LoVo (cell line): ENCODE measurements around the gene GATAD2B.

Experiments used
- DNase-seq: peaks from one replicate; pipeline ENCODE4 v3.0.0-alpha.2; 2016; ENCODE audit warnings: low spot score

GATAD2B gene

DNA sequence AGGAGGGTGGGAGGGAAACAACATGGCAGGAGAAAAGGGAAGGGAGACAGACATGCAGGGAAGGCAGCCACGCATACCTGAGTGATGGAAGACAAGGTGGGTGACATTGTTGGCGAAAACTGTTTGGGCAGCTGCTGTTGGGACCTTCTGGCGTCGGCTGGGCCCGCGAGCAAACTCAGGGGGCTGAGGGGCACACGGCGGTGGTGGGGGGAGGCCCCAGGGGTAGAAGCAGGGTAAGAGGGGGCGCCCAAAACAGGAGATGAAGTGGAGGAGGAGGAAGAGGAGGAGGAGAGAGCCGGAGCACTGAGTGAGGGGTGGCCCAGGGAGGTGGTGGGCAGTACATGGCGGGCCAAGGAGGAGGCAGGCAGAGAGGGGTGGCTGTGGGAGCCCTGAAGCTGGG, 28.4 kb upstream of the GATAD2B start:
- no peak for DNase-seq

DNA sequence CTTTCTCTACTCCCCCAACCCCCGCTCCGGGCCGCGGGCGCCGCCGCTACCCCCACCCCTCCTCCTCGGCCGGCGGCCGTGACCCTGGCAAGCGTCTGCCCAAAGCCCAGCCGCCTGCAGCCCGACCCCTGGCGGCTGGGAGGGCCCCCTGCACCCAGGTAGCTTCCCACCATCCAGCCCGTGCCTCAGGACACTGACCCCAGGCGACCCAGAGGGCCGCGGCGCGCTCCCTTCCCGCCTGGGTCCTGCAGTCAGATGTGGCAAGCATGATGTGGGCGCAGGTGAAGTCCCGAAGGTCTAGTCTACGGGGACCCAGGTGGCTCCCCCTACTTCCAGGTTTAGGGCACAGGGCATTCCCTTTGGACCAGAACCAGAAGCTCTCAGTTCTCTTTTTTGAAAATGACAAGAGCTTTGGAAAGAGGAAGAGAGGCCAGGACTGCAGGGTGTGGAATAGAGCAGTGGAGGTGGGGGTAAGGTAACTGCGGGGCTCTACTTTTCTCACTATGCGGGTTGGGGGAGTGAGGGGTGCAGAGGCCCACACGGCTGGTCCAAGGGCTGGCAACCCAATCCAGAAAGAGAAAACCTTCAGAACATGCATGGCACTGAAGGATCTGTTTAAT, 24.0 kb upstream of the GATAD2B start, which contains the start of gene DENND4B:
TSS of gene DENND4B (minus strand) at position 97 of the 620 bp plus-strand sequence. CDS start 2,344 bp downstream, outside the sequence.
- peak; percentile 87 for DNase-seq

DNA sequence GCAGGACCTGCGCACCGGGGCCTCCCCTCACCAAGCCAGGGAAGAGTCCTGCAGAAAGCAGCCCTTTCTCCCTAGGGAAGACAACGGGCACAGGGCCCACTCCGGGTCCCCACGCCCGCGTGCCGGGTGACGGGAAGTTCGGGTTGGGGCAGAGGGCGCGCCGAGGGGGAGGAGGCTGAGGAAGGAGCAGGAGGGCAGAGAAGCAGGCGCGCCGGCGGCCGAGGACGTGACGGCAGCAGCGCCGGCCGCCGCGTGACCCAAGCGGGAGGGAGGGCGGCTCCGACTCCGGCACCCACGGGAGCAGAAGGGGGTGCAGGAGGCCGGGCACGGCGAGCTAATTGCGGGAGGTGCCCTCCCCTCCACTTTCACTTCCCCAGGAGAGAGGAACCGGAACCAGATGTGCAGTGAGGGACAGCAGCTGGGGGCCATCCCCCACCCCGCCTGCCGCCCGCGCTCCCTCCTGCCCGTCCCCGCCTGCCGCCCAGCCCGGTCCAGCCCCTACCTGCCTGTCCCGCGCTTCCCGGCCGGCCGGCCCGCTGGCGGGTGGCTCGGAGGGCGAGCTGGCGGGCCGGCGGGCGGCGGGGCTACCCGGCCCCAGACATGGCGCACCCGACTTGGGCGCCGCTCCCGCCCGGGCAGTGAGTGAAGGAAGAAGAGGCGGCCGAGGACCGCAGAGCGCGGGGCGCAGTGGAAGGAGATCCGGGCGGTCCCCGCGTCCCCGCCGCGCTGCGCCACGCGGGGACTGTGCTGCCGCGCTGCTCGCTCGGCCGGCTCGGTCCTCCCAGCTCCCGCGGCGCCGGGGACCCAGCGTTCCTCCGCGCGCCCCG, 23.2 kb upstream of the GATAD2B start:
- peak; percentile 53 for DNase-seq

DNA sequence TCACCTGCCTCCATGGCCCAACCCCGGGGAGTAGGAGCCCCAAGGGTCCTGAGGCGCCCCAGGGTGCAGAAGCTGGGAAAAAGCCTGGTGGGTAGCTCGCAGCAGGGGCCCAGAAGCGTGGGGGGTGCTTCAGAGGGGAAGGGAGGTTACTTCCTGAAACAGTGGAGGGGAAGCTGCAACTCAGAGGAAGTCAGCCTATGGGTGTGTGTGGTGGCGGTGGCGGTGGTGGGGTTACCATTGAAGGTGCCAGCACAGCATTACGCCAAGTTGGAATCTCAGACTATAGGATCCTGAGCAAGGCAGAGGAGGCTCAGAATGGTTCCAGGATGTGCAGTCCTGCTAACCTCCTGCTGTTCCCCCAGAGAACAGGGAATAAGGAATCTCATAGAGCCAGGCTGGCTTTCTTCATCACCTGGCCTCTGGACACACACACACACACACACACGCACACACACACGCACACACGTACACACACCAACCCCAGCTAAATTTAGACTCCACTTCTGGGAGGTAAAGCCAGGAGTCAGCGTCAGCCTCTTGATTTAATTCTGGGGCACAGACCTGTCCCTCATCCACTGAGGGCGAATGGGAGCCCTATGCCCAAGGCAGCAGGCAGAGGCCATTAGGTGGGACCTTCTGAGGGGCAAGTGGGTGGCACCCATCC, 22.5 kb upstream of the GATAD2B start:
- DNase-seq = no peak

DNA sequence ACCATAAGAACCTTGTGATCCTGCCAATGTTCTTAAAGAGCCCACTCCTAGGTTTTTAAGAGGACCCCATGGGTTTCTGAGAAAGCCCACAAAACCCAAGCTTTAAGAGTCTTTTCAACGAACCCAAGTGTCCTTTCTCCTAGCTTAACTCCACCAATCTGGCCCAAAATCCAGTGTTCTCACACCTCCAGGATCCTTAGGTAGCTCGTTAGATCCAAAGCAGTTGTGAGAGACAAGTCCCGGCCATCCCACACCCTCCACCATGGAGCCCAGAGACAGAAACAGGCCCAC, 22.0 kb upstream of the GATAD2B start:
- DNase-seq = no peak

DNA sequence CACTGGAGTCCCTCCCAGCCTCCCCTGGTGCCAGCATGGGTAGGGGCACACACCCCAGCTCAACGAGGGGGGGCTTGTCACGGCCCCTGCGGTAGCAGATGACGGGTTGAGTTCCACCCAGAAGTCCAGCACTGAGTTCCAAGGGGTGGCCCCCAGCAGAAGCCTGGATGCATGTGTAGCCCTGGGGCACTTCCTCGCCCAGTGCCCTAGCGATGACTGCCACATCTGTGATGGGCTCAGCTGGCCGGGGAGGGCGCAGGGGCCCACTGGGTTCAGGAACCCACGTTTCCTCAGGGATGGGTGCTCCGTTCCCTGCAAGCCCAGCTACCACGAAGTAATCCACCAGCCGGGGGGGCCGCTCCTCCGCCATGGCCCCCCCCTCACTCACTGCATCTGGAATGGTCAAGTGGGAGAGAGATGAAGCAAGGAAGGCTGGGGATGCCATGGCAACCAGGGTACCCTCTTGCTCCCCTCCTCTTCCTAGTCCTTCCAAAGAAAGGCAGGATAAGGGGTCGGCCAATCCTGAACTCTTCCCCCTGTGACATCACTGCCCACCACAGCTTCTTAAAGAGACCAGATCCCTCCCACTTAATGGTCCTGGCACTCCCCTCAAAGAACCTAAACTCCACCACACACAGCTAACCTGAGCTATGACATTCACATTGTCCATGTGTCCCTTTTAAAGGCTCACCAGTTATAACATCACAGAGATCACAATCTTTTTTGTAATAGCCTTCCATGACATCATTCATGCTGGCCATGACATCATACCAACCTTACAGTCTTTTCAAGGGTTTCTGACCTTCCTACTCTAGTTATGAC, 21.4 kb upstream of the GATAD2B start:
- no peak for DNase-seq

DNA sequence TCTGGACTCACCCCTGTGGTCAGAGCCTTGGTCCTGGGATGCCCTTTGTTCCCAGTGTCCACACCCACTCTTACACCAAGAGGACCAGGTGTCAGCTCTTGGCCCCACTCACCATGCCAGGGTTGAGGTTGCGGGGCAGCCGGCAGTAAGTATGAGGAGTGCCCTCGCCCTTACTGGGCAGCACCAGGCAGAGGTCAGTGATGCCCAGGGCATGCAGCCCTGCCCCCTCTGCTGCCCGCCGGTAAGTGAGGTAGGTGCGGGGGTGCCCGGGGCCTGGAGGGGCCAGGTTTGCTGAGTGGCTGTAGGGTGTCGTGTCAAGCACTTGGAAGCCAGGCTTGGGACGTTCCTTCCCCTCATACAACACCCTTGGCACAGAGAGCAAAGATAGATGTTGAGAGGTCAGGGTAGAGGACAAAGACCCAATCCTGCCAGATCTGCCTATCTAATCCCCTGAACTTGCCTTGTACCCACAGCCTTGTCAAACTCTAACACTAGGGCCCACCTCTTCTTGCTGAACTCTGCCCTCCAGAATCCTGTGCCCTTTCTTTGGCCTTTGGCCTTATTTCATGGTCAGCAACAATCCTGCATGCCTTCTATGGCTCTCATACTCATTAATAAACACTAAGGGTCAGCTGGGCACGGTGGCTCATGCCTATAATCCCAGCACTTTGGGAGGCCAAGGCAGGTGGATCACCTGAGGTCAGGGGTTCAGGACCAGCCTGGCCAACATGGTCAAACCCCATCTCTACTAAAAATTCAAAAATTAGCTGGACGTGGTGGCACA, 20.2 kb upstream of the GATAD2B start:
- no peak for DNase-seq

DNA sequence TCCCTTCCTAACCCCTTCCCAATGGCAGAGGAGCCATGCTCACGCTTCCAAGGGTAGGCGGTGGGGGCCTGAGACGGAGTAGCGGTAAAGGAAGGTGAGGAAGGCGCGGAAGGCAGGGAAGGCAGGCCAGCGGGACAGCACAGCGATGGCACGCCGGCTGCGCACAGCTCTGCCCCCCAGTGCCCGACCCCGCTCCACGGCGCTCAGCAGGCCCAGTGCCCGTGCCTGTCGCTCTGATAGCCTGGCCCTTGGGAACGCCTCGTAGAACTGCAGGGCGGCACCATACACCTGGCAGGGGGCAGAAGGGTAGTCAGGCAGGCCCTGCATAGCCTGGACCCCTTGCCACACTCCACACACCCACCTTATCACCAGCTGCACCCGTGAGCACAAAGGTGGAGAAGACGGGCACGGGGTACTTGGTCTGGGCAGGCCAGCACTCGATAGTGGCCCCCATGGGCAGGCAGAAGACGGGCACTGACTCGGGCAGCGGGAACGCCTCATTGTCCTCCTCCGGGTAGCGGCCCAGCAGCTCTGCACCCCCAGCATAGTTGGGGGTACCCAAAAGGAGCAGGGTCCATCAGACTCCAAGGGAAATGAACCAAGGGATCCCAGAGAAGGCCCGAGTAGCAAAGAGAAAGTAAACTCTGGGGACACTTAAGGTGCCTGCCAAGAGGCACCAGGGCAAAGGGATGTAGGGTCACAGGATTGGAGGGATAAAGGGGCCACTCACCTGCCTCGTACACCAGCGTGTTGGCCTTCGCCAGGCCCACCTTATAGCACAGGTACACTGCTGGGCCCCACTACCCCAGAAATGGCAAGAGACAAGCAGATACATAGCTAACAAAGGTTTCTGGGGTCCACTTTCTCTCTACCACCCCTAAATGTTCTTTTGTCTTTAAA, 19.3 kb upstream of the GATAD2B start:
- DNase-seq = no peak

DNA sequence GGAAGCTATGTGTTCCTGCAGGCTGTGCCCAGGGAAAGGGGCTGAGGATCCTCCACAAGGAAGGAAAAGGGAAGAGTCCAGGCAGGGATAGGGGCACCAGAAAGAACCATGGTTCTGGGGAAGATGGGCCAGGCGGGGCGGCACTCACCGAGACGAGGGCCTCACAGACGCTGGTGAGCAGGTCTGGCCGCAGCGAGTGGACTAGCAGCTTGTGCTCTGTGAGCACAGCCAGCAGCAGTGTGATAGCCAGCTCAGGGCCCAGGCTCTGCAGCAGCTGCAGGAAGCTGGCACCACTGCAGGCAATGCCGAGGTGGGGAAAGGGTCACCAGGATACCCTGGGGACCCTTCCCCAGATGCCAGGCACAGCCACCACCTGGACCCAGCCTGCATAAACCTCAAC, 18.0 kb upstream of the GATAD2B start:
- no peak for DNase-seq

DNA sequence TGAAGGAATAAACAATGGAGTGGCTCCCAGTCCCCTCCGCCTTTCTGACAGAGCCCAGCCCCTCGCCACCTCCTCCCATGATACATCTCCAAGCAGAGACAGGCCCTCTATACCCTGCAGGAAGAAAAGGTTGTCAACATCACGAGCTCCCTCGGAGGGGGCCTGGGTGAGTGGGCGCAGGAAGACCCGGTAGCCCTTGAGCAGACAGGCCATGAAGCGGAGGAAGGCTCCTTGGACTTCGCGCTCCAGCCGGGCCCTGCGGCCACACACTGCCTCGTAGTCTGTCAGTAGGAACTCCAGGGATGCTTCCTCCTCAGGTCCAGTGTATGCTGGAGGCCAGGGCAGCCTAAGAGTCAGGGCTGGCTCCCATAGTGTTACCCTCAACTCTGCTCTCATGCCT, 16.7 kb upstream of the GATAD2B start:
- DNase-seq = no peak

DNA sequence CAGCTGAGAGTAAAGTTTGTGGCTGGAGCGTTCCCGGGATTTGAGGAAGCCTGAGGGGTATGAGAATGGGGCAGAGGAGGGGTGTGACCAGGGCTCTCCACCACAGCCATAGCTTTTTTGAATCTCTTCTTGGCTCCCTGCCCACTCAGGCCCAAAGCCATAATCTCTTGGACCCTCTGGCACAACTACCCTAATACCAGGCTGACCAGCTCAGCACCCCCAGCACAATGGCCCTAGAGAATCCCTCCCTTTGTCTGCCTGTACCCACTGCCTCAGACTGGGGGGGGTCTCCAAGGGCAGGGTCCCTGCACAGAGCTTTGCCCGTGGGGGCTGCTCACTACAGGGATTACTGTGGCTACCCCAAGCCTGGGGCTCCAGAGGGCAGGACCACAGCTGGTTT, 16.2 kb upstream of the GATAD2B start:
- no peak for DNase-seq

DNA sequence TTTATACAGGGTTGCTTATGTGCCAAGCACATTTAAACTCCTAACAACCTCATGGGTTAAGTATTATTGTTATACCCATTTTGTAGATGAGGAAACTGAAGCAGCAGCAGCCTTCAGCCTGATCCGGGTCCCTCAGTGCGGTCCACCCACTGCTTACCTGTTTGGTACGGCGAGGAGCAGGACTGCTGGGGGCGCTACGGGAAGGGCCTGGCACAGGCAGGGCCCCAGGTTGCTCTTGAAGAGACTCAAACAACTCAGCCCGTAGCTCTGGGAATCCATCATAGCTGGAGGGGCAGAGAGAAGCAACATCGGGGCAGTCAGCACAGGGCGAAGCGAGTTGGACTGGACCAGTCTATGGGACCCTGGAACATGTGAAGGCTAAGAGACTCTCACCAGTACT, 14.6 kb upstream of the GATAD2B start:
- no peak for DNase-seq

DNA sequence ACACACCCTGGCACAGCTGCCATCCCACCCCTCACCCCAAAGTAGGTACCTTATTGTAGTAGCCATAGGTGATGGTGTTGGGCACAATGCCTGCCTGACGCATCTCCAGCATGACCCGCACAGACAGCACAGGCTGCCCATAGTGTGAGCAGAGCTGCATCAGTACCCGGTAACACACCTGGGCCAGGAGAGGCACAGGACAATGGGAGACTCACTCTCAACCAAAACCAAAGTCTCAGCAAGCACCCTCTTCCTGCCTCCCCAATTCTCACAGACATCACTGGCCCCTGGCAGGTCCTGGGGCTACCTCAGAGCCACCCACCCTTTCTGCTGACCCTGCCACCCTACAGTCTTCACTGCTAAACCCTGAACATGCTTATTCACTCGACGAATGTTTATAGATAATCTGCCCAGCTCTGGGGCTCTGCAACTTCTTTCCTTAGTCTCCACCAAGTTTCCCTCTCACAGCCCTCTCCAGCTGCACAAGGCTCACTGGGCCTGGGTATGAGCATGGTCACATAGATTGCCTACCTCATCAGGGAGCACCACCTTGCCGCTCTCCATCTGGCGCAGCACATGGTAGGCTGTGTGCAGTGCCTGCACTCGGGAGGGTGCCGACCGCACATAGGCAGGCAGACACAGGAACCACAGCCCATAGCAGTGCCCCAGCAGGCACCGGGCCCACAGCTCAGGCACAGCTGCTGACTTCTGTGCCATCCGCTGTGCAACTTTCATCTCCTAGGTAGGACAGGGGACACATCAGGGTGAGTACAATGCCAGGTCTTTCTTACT, 13.4 kb upstream of the GATAD2B start:
- DNase-seq = no peak

DNA sequence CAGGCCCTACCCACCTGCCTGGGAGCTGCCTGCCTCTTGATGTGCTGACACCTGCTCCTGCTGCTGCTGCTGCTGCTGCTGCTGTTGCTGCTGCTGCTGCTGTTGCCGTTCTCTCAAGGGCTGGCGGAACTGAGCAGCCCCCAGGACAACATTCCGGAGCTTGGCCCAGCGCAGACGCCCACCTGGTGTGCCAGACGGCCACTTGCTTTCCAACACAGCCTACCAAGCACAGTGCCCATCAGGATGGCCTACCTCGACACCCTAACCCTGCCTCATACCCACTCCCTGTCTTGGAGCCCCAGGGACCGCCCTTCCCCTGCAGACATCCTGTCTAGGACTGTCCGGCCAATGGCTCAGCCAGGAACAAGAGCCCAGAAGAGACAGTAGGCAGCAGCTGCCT, 12.0 kb upstream of the GATAD2B start:
- DNase-seq = no peak

DNA sequence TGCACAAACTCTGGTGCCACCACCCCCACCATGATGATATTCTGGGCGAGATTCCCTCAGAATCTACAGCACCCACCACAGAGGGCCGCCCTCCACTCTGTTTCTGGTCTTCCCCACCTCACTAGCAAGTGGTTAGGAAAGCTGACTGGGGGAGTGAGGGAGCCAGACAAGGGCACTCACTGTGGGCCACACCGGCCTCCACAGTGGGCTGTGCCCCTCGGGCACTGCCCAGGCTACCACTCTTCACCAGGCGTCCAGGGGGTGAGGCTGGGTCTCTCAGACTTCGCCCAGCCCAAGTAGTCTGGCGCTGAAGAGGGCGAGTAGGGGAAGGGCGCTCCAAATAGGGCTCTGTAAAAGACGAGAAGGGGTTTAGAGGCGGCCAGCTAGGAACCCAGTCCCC, 11.2 kb upstream of the GATAD2B start:
- DNase-seq = no peak

DNA sequence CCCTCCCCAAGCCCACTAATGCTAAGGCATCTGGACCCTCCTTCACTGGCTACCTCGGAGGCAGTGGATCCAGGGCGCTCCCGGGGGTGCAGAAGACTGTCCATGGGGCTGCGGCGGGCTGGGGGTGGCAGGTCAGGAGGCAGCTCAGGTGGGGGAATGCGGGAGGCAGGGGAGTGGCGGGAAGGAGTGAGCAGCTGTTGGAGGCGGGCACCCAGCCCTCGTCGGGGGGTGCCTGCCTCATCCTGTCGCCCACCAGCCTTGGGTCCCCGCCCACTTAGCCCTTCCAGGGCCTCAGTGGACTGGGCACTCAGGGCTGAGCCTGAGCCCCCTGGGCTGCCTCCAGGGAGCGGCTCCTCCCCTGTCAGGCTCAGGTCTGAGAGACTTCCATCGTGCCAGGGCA, 10.7 kb upstream of the GATAD2B start:
- no peak for DNase-seq

DNA sequence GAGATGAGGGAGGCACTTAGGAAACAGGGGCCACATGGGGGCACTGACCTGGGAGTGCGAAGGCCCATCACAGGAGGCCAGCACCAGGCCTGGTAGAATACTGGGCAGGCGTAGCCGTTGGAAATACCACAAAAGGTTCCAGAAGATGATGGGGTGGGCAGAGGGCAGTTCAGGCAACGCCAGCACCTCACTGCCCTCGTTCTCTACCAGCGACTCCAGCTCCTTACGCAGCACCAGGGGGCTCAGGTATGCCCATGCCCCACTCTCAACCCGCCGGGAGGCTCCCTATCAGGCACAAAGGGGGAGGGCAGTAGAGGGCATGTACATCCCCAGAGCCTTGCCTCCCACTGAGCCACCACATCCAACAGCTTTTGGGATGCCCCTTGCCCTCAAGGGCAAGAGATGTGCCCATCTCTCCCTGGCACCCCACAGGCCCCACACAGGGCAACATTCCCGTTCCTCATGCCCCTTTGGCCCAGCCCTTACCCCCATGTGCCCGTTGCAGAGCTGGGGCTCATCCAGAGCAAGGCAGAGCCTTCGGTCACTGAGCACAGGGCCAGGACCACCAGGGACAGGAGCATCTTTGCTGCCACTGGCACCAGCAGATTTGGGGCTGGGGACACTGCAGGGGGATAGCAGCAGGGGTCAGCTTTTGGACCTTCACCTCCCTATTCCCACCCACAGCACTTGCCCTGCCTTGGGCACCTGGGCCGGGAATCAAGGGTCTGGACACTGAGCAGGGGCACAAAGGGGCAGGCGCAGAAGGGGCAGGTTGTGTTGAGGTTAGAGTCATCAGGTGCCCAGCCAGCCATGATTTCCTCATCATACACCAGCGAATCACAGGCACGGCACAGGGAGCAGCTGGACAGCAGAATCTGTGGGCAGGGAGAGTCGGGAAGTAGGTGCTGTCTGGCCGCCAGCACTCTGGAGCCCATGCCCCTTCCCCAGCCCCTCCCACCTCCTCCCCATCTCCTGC, 9.7 kb upstream of the GATAD2B start:
- no peak for DNase-seq
